Forelimb muscle (tissue), 1 donor: ENCODE data around the gene CBX7. TPM values are rescaled to one million over a fixed set of nuclear protein-coding genes. Genes with fewer than 3 reads are reported as not detected.

Source experiments
- DNase-seq: peaks from one replicate; pipeline ENCODE4 v3.0.0-alpha.2; 2013; ENCODE audit warnings: low read depth
- polyA plus RNA-seq: library from polyadenylated mRNA; unstranded; fragments of 120-200 nt; gene quantifications from one replicate; pipeline ENCODE4 v1.2.1, GENCODE V29; 2013; ENCODE audit not compliant: insufficient read length

CBX7 gene
- polyA plus RNA-seq, 1 donor = 3.7 TPM

DNA sequence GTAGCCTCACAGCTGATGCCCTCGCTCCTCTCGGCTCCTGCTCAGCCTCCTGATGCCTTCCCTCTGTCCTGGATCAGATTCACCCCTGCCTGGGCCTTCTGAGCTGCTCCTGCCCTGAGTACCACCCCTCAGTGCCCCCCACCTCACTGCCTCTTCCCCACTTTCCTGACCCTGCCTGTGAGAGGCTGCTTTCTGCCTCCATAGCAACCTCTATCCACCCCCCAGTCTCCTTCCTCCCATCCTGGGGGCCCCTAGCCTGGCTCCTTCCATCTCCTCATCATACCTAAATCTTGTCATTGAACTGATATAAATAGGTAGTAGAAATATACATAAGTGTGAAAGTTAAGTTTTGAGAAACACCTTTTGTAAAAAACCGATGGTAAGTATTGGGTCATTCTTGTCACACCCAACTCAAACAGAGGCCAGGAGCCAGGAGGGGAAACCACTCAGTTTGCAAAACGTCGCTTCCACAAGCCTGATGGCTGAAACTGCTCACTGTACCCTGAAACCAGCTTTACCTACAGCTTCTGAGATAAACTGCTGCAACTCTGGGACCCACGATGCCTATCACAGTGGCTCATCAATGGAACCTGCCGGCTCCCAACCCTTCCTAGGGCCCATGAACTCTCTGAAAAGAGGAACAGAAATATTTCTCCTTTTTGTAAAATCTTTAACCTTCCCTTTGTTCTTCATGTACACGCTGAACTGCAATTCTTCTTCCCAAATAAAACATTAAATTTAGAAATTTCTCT is 60.2 kb downstream of the CBX7 start:
- DNase-seq = no peak

DNA sequence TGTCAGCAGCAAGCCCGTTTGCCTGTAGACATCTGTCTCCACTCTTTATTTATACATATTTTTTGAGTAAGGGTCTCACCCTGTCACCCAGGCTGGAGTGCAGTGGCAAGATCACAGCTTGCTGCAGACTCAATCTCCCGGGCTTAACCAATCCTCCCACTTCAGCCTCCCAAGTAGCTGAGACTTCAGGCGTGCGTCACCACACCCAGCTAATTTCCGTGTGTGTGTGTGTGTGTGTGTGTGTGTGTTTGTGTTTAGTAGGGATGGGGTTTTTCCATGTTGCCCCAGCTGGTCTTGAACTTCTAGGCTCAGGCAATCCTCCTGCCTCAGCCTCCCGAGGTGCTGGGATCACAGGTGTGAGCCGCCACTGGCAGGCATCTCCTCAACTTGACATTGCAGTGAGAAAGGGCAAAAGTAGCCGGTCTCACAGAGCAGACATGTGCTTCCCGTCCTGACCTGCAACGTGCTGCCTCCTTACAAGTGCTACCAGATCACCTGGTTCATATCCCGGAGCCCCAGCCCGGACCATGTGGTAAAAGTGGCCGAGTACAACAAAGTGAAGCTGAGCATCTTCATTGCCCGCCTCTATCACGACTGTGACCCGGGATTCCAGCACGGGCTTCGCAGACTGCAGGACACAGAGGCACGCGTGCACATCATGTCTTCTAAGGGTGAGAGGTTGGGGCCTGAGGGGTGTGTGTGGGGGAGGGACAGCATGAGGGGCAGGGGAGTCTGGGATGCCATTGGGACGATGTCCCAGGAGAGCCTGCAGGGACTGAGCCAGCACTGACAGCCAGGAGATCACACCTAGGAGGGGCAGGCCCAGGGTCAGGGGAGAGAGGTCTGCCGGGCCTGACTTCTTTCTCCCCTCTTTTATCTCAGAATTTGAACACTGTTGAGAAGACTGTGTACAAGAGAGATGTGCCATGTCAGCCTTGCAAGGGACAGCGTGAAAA is 61.1 kb downstream of the CBX7 start:
- DNase-seq = no peak

DNA sequence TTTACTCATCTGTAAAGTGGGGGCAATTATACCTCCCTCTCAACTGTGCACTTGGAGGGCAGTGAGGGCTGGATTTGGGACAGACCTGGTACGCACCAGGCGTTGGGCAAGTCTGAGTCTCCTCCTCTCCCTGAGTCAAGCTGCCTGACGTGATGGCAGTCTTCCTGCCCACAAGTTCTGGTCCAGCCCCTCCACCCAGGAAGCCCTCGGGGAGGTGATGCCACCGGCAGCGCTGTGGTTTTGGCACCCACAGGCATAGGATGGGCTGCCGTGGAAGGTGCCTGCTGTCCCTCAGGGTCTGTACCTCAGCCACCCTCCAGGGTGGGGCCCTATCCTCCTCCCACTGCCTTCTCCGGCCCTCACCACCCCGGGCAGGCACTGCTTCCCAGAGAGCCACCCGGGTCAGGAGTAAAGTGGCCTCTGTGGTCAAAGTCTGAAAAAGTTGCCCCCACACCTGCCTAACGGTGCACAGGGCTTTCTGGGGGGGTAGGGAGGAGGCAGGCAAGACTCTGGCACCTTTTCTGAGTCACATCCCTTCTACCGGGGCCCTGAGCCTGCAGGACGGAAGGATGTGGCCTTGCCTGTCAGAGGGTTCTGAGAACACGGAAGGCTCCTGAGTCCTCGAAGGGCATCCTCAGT is 61.9 kb downstream of the CBX7 start:
- DNase-seq = no peak

DNA sequence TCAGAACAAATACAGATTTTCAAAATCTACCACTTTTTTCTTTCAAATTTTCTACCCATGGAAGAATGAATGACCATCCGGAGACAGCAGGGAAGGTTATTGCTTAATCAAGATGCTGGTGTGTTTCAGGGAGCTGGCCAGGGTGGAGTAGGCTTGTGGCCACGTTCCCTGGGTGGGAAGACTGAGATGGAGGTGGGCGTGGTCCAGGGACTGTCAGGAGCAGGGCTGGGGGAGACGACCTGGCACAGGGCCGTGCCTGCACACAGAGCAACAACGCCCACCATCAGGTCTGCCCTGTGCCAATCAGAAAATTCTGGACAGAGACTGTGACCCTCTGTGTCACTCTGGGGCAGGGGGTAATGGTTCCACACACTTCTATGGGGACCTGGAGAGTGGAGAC is 62.6 kb downstream of the CBX7 start:
- no peak for DNase-seq

DNA sequence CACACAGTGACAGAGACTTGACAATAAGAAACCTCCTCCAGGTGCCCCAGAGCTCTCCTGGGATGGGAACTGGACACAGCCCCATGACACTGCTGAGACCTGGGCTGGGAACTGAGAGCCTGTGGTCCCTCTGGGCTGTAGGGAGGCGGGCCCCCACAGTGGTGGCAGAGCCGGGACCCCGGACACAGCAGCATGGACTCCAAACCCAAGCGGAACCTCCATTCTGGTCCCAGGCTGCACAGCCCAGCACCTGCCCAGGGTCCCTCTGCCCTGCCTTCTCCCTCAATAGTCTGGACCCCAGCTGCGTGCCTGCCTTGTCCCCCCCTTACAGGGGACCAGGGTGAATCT is 63.8 kb downstream of the CBX7 start:
- DNase-seq = no peak

DNA sequence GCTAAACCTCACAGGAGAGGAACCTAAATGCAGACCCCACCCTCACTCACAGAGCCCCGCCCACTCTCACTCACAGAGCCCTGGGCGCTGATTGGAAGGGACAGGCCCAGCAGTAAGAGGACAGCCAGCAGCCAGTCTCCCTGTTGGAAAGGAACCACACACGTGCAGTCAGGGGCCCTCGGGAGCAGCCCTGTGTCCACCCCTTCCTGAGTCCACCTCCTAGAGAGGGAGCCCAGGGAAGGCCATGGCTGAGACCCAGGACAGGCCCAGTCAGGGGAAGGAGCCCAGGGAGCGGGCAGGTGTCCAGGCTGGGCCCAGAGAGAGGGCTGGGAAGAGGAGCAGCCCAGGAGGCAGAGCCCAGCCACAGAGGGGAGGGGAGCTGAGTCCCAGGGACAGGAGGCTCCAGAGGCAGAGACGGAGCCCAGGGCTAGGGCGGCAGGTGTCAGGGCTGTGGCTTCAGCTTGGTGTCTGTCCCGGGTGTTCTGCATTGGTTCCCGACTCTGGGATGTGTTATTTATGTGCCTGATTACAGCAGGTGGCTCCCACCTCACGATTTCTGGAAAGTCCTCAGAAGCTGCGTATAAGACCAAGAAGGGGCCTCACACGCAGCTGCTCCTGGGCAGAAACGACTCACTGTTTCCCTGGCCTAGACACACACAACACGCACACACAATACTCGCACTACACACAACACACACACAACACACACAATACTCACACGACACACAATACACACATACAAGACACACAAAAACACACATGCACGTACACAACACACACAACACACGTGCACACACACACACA is 64.4 kb downstream of the CBX7 start:
- DNase-seq = no peak

DNA sequence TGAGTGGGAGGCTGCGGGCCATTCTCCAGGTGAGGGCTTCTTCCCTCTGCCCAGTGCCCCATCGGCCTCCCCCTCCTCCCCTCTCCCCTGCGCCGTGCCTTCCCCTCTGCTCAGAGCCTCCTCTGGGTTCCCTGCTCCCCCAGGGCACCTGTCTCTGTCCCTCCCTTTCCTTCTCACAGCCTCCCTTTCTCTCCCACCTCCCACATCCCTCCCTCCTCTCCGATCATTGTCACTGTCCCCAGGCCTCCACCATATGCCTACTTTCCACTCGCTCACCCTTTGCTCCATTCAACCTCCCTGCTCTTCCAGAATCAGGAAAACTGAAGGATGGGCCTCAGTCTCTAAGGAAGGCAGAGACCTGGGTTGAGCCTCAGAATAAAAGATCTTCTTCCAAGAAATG is 65.4 kb downstream of the CBX7 start:
- DNase-seq = no peak

DNA sequence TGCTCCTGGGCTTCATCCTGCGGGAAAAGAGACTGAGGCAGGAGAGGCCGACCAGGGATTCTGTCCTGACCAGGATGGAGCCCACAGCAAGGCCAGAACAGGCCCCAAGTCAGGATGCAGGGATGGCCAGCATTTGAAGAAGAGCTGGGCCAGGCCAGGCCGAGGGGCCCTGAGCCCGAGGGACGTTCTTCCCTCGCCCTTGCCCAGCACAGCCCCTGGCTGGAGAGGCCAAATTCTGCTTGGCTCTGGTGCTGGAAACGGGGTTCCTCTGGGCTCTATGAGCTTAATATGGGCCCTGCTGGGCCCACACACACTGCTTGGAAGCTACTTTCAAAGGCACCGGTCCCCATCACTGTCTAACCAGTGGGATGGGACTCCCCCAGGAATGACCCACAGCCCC is 67.8 kb downstream of the CBX7 start:
- no peak for DNase-seq

DNA sequence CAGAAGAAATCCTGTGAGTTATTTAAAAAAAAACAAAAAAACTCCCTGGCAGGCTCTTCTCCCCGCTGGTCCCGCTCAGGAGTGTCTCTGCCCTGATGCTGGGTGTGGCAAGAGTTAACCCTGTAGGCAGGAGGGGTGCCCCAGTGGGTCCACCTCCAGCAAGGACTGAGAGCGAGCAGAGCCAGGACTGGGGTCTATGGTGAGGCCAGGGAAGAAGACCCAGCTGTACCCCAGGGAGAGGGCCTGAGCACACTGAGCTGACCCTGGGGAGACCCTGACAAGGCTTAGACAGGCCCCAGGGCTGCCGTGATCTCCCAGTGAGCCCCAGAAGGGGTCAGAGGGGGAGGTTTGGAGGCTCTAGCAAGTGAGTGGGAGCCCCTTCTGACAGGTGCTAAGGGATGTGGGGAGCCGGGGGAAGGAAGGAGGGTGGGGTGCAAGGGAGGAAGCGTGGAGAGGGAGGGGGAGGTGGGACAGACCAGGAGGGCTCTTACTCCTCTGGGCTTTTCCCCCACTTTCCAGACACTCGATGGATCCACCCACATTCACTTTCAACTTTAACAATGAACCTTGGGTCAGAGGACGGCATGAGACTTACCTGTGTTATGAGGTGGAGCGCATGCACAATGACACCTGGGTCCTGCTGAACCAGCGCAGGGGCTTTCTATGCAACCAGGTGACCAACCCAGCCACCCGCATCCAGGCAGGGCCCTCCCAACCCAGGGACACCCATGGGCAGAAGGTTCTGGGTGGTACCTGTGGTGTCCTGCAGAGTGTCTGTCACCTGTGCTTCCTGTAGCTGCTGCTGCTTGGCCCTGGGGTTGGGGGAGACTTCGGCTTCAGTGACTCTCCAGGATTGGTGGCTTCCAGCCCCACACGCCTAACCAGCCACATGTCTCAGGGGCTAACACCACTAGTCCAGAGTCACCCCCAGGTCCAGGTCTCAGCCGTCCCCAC is 69.0 kb downstream of the CBX7 start:
- DNase-seq = no peak

DNA sequence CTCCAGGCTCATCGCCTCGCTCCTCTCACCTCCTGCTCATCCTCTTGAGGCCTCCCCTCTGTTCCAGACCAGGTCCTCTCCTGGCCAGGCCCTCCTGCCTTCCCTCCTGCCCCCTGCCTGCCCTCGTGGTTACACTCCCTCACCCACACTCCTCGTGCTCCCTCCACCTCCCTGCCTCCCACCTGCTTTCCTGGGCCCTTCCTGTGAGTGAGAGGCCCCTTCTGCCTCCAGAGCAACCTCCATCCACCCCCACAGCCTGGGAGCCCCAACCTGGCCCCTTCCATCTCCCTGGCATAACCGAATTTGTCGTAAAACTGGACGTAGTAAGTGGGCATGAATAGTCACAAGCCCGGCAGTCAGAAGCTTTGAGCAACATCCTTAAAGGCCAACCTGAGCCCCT is 70.9 kb downstream of the CBX7 start:
- DNase-seq = no peak

DNA sequence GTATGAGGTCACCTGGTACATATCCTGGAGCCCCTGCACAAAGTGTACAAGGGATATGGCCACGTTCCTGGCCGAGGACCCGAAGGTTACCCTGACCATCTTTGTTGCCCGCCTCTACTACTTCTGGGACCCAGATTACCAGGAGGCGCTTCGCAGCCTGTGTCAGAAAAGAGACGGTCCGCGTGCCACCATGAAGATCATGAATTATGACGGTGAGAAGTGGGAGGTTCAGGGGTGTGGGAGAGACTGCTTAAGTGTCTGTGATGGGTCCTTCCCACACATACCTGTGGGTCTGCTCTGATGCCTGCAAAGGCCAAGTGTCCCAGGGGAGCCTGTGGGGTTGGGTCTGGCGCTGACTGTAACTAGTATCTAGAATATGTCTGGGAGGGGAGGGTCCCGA is 71.5 kb downstream of the CBX7 start:
- no peak for DNase-seq

Other genes with a start within 250 kb of the CBX7 start
- gene APOBEC3A, start 195.1 kb downstream of the CBX7 start, polyA plus RNA-seq = not detected
- gene APOBEC3B, start 170.3 kb downstream of the CBX7 start, polyA plus RNA-seq = 1.4 TPM
- gene APOBEC3C, start 138.4 kb downstream of the CBX7 start, polyA plus RNA-seq = 3.4 TPM
- gene APOBEC3D, start 131.6 kb downstream of the CBX7 start, polyA plus RNA-seq = 0.57 TPM
- 2.8 TPM for gene APOBEC3F, start 111.8 kb downstream of the CBX7 start, polyA plus RNA-seq
- gene APOBEC3G, start 75.4 kb downstream of the CBX7 start, polyA plus RNA-seq = 3.2 TPM
- gene APOBEC3H, start 55.4 kb downstream of the CBX7 start, polyA plus RNA-seq = not detected
- 18.3 TPM for gene PDGFB, start 92.3 kb upstream of the CBX7 start, polyA plus RNA-seq
- 2,943 TPM for gene RPL3, start 166.9 kb upstream of the CBX7 start, polyA plus RNA-seq
- gene SYNGR1, start 197.3 kb upstream of the CBX7 start, polyA plus RNA-seq = 12.9 TPM
- gene TAB1, start 247.1 kb upstream of the CBX7 start, polyA plus RNA-seq = 23.3 TPM